Liver (tissue), 9 donors: Measurements from ENCODE around the gene CDHR5. TPM values are rescaled to one million over a fixed set of nuclear protein-coding genes. Genes with fewer than 3 reads are reported as not detected.

Experiments
- DNase-seq: peaks from one replicate; pipeline ENCODE4 v3.0.0-alpha.2; 2017; ENCODE audit warnings: low spot score
- H3K27ac ChIP-seq, 2 donors: one replicate each; pipeline ENCODE4 v1.7.0; 2013; ENCODE audit warnings: inconsistent platforms in 2 of 2, low read length in 2 of 2, control low read depth in 1 of 2, low read depth in 1 of 2, mild to moderate bottlenecking in 1 of 2
- H3K27me3 ChIP-seq, 4 donors: one replicate each; pipeline versions ENCODE4 v1.6.1 to v1.7.0; 2013; ENCODE audit warnings: low read length in 3 of 4, inconsistent platforms in 1 of 4, mild to moderate bottlenecking in 1 of 4, moderate library complexity in 1 of 4; ENCODE audit not compliant: control insufficient read depth in 4 of 4, insufficient read depth in 4 of 4
- H3K36me3 ChIP-seq, 4 donors: one replicate each; pipeline versions ENCODE4 v1.6.1 to v1.7.0; 2013; ENCODE audit warnings: low read length in 3 of 4, mild to moderate bottlenecking in 3 of 4, low read depth in 1 of 4, moderate library complexity in 1 of 4; ENCODE audit not compliant: control insufficient read depth in 4 of 4, insufficient read depth in 3 of 4
- H3K4me1 ChIP-seq, 4 donors: one replicate each; pipeline versions ENCODE4 v1.6.1 to v1.7.0; 2013; ENCODE audit warnings: low read length in 3 of 4, mild to moderate bottlenecking in 3 of 4, moderate library complexity in 1 of 4; ENCODE audit not compliant: control insufficient read depth in 4 of 4, insufficient read depth in 4 of 4
- H3K4me3 ChIP-seq, 3 donors: one replicate each; pipeline versions ENCODE4 v1.6.1 to v1.7.0; 2013; ENCODE audit warnings: low read length in 3 of 3, control low read depth in 1 of 3, low read depth in 1 of 3, mild to moderate bottlenecking in 1 of 3
- H3K9ac ChIP-seq, 2 donors: one replicate each; pipeline ENCODE4 v1.7.0; 2013; ENCODE audit warnings: low read length in 2 of 2, mild to moderate bottlenecking in 2 of 2, moderate library complexity in 2 of 2, control low read depth in 1 of 2, low read depth in 1 of 2
- H3K9me3 ChIP-seq, 4 donors: one replicate each; pipeline versions ENCODE4 v1.6.1 to v1.7.0; 2013; ENCODE audit warnings: low read length in 3 of 4; ENCODE audit not compliant: control insufficient read depth in 4 of 4
- EGR1 ChIP-seq, 2 donors: IDR thresholded peaks; 2 replicates each; pipeline ENCODE4 v1.6.1; 2016 to 2018; ENCODE audit warnings: antibody characterized with exemption in 2 of 2, low read depth in 2 of 2
- FOXA1 ChIP-seq: IDR thresholded peaks from 2 replicates; pipeline ENCODE4 v1.6.1; 2016; ENCODE audit warnings: antibody characterized with exemption
- HNF4A ChIP-seq, 2 donors: conservative IDR thresholded peaks; 2 replicates each; pipeline ENCODE4 v1.6.1; 2016; ENCODE audit warnings: antibody characterized with exemption in 2 of 2, mild to moderate bottlenecking in 2 of 2
- HNF4G ChIP-seq: IDR thresholded peaks from 2 replicates; pipeline ENCODE4 v1.6.1; 2016; ENCODE audit warnings: antibody characterized with exemption
- JUND ChIP-seq, 2 donors: IDR thresholded peaks; 2 replicates each; pipeline ENCODE4 v1.6.1; 2016; ENCODE audit warnings: antibody characterized with exemption in 2 of 2
- NR2F2 ChIP-seq: IDR thresholded peaks from 2 replicates; pipeline ENCODE4 v1.6.1; 2016; ENCODE audit warnings: antibody characterized with exemption
- RAD21 ChIP-seq, 2 donors: IDR thresholded peaks; 2 replicates each; pipeline ENCODE4 v1.6.1; 2016; ENCODE audit warnings: antibody characterized with exemption in 2 of 2, mild to moderate bottlenecking in 2 of 2
- RXRA ChIP-seq, 2 donors: IDR thresholded peaks; 2 replicates each; pipeline ENCODE4 v1.6.1; 2017 to 2018; ENCODE audit warnings: antibody characterized with exemption in 2 of 2, mild to moderate bottlenecking in 1 of 2
- SP1 ChIP-seq: IDR thresholded peaks from 2 replicates; pipeline ENCODE4 v1.6.1; 2018; ENCODE audit warnings: antibody characterized with exemption, mild to moderate bottlenecking
- TAF1 ChIP-seq: conservative IDR thresholded peaks from 2 replicates; pipeline ENCODE4 v1.6.1; 2016; ENCODE audit warnings: antibody characterized with exemption, mild to moderate bottlenecking
- WGBS: extraction: QIAGEN DNeasy Blood & Tissue Kit; methylation state at CpG from one replicate; pipeline ENCODE4 v1.1.7; 2013; 5-methylcytosine and 5-hydroxymethylcytosine counted together
- polyA plus RNA-seq, 2 donors: library from polyadenylated mRNA; stranded (reverse) in 1 of 2; unstranded in 1 of 2; fragments of 200-250 nt in 1 of 2; fragments of >200 nt in 1 of 2; fragmentation: Nextera tagmentation in 1 of 2; extraction: Ambion mirVana in 1 of 2; gene quantifications; one replicate each; pipeline versions ENCODE4 v1.2.1 to v1.2.3, GENCODE V29; 2013 to 2015
- total RNA-seq, 2 donors: library from RNA; depleted of rRNA; stranded (reverse); fragments of >200 nt; gene quantifications; one replicate each; pipeline ENCODE4 v1.2.3, GENCODE V29; 2014
- TF ChIP-seq, protein P1 (sequence below): IDR thresholded peaks from 2 replicates; pipeline ENCODE4 v1.6.1; 2016; ENCODE audit warnings: antibody characterized with exemption, mild to moderate bottlenecking
- TF ChIP-seq, protein P2 (sequence below): fragments of 150-350 bp; IDR thresholded peaks from 2 replicates; pipeline ENCODE4 v1.5.1; 2017; ENCODE audit warnings: improper control_type of control experiment, low read depth, low read length; ENCODE audit not compliant: missing input control
- TF ChIP-seq, protein P3 (sequence below): IDR thresholded peaks from 2 replicates; pipeline ENCODE4 v1.6.1; 2016; ENCODE audit warnings: antibody characterized with exemption
- TF ChIP-seq, protein P4 (sequence below): IDR thresholded peaks from 2 replicates; pipeline ENCODE4 v1.6.1; 2016; ENCODE audit warnings: antibody characterized with exemption
- donor health status: healthy.
- donor health status: healthy.
- donor health status: healthy.
- donor health status: healthy.
- donor health status: healthy.

Gene CDHR5
- total and polyA plus RNA-seq, 4 donors: 29.4 to 86.2 (median 57.2) TPM

DNA sequence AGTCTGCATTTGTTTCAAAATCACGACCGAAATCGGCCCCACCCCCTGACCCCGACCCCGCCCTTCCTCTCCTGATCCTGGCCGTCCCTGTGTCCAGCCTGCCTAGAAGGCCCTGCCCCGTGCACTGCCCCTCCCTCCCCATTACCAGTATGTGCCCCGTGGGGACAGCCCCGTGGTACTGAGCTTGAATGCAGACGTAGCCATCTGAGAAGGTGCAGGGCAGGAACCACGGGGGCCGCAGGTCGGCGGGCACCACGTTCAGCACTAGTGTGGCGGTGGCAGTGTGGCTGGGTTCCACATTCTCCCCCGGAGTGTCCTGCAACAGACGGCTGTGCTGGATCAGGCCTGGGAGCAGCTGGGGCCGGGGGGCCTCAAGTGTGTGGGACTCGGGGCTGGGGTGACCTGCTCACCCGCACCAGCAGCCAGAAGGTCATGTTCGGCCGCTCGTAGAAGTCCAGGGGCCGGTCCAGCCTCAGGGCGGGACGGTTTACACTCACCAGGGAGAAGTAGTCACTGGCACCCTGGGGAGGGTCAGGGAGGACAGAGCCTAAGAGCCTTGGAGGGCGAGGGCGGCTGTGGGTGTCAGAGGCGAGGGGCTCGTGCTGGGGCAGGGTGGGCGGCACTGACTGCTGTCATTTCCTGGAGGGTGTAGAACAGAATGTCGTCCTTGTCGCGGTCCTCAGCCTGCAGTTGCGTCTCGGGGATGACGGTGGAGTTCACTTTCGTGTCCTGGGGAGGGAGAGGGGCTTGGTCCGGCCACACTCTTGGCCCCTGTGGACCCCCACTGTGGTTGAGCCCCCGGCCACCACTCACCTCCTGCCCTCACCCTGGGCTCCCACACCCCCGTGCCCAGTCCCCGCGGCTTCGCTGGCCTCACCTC lies 3.6 kb downstream of the CDHR5 start:
- DNase-seq: no peak
- Histone ChIP-seq H3K4me1 (peaks cover 4 to 29% (median 15%) of the 10 kb centered on the region in 4 donors), H3K27me3 (no peaks in the 10 kb centered on the region), H3K36me3 (peaks cover 0 to 5% (median 2%) of the 10 kb centered on the region in 4 donors), H3K9me3 (no peaks in the 10 kb centered on the region), H3K4me3 (no peak overlapping the region), H3K9ac (no peak overlapping the region), H3K27ac (no peak overlapping the region)
- 81% methylated on average over 45 of the region's 45 CpGs for WGBS
- no peak for TF ChIP-seq FOXA1
- no peak for TF ChIP-seq SP1
- TF ChIP-seq HNF4G: no peak
- TF ChIP-seq, protein P1, sequence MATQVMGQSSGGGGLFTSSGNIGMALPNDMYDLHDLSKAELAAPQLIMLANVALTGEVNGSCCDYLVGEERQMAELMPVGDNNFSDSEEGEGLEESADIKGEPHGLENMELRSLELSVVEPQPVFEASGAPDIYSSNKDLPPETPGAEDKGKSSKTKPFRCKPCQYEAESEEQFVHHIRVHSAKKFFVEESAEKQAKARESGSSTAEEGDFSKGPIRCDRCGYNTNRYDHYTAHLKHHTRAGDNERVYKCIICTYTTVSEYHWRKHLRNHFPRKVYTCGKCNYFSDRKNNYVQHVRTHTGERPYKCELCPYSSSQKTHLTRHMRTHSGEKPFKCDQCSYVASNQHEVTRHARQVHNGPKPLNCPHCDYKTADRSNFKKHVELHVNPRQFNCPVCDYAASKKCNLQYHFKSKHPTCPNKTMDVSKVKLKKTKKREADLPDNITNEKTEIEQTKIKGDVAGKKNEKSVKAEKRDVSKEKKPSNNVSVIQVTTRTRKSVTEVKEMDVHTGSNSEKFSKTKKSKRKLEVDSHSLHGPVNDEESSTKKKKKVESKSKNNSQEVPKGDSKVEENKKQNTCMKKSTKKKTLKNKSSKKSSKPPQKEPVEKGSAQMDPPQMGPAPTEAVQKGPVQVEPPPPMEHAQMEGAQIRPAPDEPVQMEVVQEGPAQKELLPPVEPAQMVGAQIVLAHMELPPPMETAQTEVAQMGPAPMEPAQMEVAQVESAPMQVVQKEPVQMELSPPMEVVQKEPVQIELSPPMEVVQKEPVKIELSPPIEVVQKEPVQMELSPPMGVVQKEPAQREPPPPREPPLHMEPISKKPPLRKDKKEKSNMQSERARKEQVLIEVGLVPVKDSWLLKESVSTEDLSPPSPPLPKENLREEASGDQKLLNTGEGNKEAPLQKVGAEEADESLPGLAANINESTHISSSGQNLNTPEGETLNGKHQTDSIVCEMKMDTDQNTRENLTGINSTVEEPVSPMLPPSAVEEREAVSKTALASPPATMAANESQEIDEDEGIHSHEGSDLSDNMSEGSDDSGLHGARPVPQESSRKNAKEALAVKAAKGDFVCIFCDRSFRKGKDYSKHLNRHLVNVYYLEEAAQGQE: no peak
- TF ChIP-seq NR2F2: no peak
- TF ChIP-seq, protein P2, sequence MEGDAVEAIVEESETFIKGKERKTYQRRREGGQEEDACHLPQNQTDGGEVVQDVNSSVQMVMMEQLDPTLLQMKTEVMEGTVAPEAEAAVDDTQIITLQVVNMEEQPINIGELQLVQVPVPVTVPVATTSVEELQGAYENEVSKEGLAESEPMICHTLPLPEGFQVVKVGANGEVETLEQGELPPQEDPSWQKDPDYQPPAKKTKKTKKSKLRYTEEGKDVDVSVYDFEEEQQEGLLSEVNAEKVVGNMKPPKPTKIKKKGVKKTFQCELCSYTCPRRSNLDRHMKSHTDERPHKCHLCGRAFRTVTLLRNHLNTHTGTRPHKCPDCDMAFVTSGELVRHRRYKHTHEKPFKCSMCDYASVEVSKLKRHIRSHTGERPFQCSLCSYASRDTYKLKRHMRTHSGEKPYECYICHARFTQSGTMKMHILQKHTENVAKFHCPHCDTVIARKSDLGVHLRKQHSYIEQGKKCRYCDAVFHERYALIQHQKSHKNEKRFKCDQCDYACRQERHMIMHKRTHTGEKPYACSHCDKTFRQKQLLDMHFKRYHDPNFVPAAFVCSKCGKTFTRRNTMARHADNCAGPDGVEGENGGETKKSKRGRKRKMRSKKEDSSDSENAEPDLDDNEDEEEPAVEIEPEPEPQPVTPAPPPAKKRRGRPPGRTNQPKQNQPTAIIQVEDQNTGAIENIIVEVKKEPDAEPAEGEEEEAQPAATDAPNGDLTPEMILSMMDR: no peak
- no peak for TF ChIP-seq RXRA (IDR thresholded peaks at IDR 0.05)
- no peak for TF ChIP-seq RAD21 (IDR thresholded peaks at IDR 0.05)
- no peak for TF ChIP-seq HNF4A (conservative IDR thresholded peaks at IDR 0.05)
- TF ChIP-seq, protein P3, sequence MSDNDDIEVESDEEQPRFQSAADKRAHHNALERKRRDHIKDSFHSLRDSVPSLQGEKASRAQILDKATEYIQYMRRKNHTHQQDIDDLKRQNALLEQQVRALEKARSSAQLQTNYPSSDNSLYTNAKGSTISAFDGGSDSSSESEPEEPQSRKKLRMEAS: no peak
- TF ChIP-seq TAF1: no peak

DNA sequence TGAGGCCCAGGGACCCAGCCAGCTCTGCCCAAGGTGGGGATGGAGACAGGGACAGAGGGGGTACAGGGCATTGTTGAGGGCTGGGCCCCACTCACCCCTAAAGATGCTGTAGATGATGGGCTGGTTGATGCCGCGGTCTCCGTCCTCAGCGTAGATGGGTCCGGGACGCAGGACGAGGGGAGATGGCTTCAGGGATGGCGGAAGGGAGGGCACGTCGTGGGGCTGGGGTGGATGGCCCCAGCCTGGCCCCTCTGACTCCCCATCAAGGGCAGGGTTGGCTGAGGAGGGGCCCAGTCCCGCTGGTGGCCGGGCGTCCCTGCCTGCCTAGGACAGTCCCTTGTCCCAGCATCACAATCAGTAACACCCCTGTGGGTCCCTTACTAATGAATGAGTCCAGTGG lies 4.6 kb downstream of the CDHR5 start:
- H3K27me3 ChIP-seq: no peaks in the 10 kb centered on the region
- H3K36me3 ChIP-seq: peaks cover 0 to 5% (median 2%) of the 10 kb centered on the region in 4 donors
- H3K9me3 ChIP-seq: no peaks in the 10 kb centered on the region
- no peak for DNase-seq
- no peak overlapping the region for H3K27ac ChIP-seq
- 98% methylated on average over 13 of the region's 13 CpGs for WGBS
- peaks cover under 1 to 32% (median 17%) of the 10 kb centered on the region in 4 donors for H3K4me1 ChIP-seq
- no peak for TF ChIP-seq FOXA1
- TF ChIP-seq, protein P4, sequence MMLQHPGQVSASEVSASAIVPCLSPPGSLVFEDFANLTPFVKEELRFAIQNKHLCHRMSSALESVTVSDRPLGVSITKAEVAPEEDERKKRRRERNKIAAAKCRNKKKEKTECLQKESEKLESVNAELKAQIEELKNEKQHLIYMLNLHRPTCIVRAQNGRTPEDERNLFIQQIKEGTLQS: no peak
- TF ChIP-seq RXRA (IDR thresholded peaks at IDR 0.05): no peak
- TF ChIP-seq EGR1 (IDR thresholded peaks at IDR 0.05; ENCODE audit: low read depth in 2 of 2): no peak
- no peak for TF ChIP-seq JUND (IDR thresholded peaks at IDR 0.05)
- no peak for TF ChIP-seq NR2F2
- TF ChIP-seq, protein P1: no peak
- TF ChIP-seq TAF1: no peak
- no peak for TF ChIP-seq SP1
- H3K9ac ChIP-seq: no peak overlapping the region
- H3K4me3 ChIP-seq: no peak overlapping the region
